ENCODE results near the gene CHMP6. TPM values are rescaled to one million over a fixed set of nuclear protein-coding genes. Genes with fewer than 3 reads are reported as not detected.
A peak's percentile ranks its signal among the peaks of the same experiment; 100 is the strongest.

The CHMP6 gene
- total and polyA plus RNA-seq, 7 donors: 15.7 to 40.4 (median 28.2) TPM

DNA sequence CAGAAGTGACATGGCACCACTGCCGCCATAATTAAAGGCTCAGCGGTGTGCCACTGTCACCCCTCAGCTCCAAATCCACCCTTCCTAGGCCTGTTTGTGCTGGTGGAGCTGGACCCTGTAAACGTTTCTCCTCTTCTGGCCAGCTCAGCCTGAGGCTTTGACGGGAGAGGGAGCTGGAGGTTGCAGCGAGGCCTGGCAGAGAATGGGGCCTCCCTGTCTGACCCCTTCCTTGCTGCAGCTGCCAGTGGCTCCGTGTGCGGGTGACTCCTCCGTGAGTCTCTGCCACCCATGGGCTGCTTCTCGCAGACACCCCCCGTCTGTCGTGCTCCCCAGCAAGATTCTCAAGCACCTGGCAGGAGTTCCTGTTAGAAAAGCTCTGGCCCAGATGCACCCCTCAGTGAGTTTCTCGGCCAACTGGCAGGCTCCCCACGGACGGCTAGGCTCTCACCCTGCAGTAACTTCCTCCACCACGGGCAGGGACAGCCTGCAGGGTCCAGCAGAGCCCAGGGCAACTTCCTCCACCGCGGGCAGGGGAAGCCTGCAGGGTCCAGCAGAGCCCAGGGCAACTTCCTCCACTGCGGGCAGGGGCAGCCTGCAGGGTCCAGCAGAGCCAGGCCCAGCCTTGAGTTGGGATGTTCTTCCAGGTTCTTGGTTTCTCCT is 4.7 kb upstream of the CHMP6 start:
- H3K36me3 ChIP-seq: no peaks in the 10 kb centered on the region
- peaks cover 0 to 58% (median 49%) of the 10 kb centered on the region in 4 donors for H3K4me1 ChIP-seq
- no peak overlapping the region for H3K4me3 ChIP-seq
- peak overlapping the region in 3 of 4 donors; percentile 64 to 79 (median 70) for H3K27ac ChIP-seq
- H3K27me3 ChIP-seq: no peaks in the 10 kb centered on the region
- no peaks in the 10 kb centered on the region for H3K9me3 ChIP-seq
- no peak for DNase-seq
- WGBS, 2 donors: 54 to 77% methylated on average over 18 of the region's 18 CpGs
- no peak for TF ChIP-seq EP300 (IDR thresholded peaks at IDR 0.05)
- no peak for TF ChIP-seq POLR2AphosphoS5 (IDR thresholded peaks at IDR 0.05)
- TF ChIP-seq POLR2A (IDR thresholded peaks at IDR 0.05): no peak
- TF ChIP-seq, protein P1, sequence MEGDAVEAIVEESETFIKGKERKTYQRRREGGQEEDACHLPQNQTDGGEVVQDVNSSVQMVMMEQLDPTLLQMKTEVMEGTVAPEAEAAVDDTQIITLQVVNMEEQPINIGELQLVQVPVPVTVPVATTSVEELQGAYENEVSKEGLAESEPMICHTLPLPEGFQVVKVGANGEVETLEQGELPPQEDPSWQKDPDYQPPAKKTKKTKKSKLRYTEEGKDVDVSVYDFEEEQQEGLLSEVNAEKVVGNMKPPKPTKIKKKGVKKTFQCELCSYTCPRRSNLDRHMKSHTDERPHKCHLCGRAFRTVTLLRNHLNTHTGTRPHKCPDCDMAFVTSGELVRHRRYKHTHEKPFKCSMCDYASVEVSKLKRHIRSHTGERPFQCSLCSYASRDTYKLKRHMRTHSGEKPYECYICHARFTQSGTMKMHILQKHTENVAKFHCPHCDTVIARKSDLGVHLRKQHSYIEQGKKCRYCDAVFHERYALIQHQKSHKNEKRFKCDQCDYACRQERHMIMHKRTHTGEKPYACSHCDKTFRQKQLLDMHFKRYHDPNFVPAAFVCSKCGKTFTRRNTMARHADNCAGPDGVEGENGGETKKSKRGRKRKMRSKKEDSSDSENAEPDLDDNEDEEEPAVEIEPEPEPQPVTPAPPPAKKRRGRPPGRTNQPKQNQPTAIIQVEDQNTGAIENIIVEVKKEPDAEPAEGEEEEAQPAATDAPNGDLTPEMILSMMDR (IDR thresholded peaks at IDR 0.05): no peak
- intact Hi-C loops (cut with DNase I): loop anchor here (5.0 kb wide), 1 partner anchor 255 kb away; no protein-coding TSS in a partner anchor

DNA sequence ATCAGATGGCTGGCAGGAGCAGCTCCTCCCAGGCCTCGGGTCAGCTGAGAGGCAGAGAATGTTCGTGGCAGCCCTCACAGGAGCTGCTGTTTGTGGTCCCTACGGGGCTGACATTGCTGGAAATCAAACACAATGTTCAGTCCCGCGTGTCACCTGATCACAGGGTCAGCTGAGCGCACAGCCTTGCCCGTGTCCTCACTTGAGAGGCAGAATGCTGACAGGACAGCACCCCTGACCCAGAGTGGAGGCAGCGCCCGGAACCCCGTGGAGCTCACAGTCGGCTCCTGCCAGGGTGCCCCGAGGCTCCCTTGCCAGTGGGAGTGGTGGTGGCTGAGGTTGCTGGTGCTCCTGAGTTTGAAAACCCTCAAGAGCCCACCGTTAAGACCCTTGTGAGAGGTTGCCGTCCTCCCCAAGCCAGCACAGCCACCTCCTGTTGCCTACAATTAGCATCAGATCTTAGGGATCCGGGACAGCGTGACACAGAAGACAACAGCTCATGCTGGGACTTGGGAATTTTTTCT is 3.6 kb upstream of the CHMP6 start:
- intact Hi-C loops (cut with DNase I): loop anchor here (5.0 kb wide), 1 partner anchor 254 kb away; no protein-coding TSS in a partner anchor
- H3K27me3 ChIP-seq: no peaks in the 10 kb centered on the region
- TF ChIP-seq, protein P1 (IDR thresholded peaks at IDR 0.05): no peak
- TF ChIP-seq POLR2AphosphoS5 (IDR thresholded peaks at IDR 0.05): no peak
- no peak for TF ChIP-seq EP300 (IDR thresholded peaks at IDR 0.05)
- no peak for TF ChIP-seq POLR2A (IDR thresholded peaks at IDR 0.05)
- WGBS, 2 donors: 77 to 81% methylated on average over 16 of the region's 16 CpGs
- no peaks in the 10 kb centered on the region for H3K9me3 ChIP-seq
- peaks cover 0 to 65% (median 57%) of the 10 kb centered on the region in 4 donors for H3K4me1 ChIP-seq
- H3K27ac ChIP-seq: peak overlapping the region in 3 of 4 donors; percentile 64 to 79 (median 70)
- no peaks in the 10 kb centered on the region for H3K36me3 ChIP-seq
- DNase-seq: no peak
- no peak overlapping the region for H3K4me3 ChIP-seq

DNA sequence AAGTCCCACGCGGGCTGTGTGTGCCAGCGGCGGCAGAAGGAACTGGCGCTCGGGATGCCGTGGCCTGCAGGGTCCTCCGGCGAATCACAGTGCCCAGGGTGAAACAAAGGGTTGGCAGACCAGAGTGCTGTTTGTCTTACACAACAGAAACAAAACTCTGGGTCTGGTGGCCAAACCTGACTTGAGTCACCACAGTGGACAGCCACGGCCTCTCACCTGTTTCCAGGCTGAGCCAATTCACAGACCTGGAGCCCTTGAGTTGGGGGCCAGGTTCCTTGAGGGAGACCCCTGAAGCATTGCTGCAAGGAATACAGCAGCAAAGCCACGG is 2.1 kb upstream of the CHMP6 start:
- Histone ChIP-seq H3K27ac (no peak overlapping the region), H3K27me3 (no peaks in the 10 kb centered on the region), H3K9me3 (no peaks in the 10 kb centered on the region), H3K36me3 (peaks cover 0 to 9% (median 0%) of the 10 kb centered on the region in 4 donors), H3K4me1 (peaks cover 0 to 70% (median 61%) of the 10 kb centered on the region in 4 donors), H3K4me3 (no peak overlapping the region)
- no peak for TF ChIP-seq POLR2AphosphoS5 (IDR thresholded peaks at IDR 0.05)
- no peak for TF ChIP-seq POLR2A (IDR thresholded peaks at IDR 0.05)
- TF ChIP-seq, protein P1 (IDR thresholded peaks at IDR 0.05): no peak
- TF ChIP-seq EP300 (IDR thresholded peaks at IDR 0.05): no peak
- WGBS, 2 donors: 29 to 79% methylated on average over 11 of the region's 11 CpGs
- no peak for DNase-seq
- intact Hi-C loops (cut with DNase I): loop anchor here (1.0 to 5.0 kb wide), 2 partner anchors 108 to 253 kb away; no protein-coding TSS in a partner anchor

DNA sequence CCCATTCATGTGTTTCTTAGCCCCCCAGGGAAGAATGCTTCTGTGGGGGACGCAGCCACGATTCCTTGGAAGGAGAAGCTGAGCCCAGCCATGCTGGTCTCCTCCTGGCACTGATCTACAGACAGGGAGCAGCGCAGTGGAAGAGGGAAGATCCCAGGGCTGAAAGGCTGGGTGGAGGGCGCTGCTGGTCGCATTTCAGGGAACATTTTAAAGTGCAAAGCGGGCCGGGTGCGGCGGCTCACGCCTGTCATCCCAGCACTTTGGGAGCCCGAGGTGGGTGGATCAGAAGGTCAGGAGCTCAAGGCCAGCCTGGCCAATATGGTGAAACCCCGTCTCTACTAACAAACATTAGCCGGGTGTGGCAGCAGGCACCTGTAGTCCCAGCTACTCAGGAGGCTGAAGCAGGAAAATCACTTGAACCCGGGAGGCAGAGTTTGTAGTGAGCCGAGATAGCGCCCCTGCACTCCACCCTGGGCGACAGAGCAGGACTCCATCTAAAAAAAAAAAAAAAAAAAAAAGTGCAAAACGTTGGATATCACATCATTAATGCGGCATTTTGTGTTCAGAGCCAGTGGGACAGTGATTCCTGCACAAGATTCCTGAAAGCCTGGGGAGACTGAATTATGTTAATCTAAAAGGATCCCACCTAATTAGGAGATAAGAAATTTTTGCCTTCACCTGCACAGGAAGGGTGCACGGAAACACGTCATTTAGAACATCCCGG is 558 bp upstream of the CHMP6 start:
- Histone ChIP-seq H3K4me1 (peaks cover 0 to 64% (median 54%) of the 10 kb centered on the region in 4 donors), H3K36me3 (peaks cover 6 to 23% (median 12%) of the 10 kb centered on the region in 4 donors), H3K4me3 (peak overlapping the region; percentile 60 to 99 (median 98)), H3K9me3 (no peaks in the 10 kb centered on the region), H3K27me3 (no peaks in the 10 kb centered on the region), H3K27ac (peak overlapping the region; percentile 66 to 82 (median 72))
- WGBS, 2 donors: 12 to 41% methylated on average over 22 of the region's 22 CpGs
- intact Hi-C loops (cut with DNase I): loop anchor here (1.0 to 5.0 kb wide), 3 partner anchors 28 to 110 kb away; partner anchors contain the start of gene BAIAP2
- DNase-seq: no peak
- TF ChIP-seq POLR2AphosphoS5 (IDR thresholded peaks at IDR 0.05) (no peak), POLR2A (IDR thresholded peaks at IDR 0.05) (no peak), EP300 (IDR thresholded peaks at IDR 0.05) (no peak)
- TF ChIP-seq, protein P1 (IDR thresholded peaks at IDR 0.05): no peak
